Mucosa of rectum (tissue), 2 donors: ENCODE results near the gene THUMPD3.

ENCODE experiments used
- H3K27ac ChIP-seq, 2 donors: one replicate each; pipeline ENCODE4 v1.7.0; 2013; ENCODE audit warnings: inconsistent platforms in 2 of 2, low read depth in 2 of 2, low read length in 2 of 2
- H3K27me3 ChIP-seq, 2 donors: one replicate each; pipeline ENCODE4 v1.7.0; 2013; ENCODE audit warnings: low read length in 2 of 2; ENCODE audit not compliant: control insufficient read depth in 2 of 2, insufficient read depth in 2 of 2
- H3K36me3 ChIP-seq, 2 donors: one replicate each; pipeline ENCODE4 v1.7.0; 2013; ENCODE audit warnings: low read length in 2 of 2; ENCODE audit not compliant: control insufficient read depth in 2 of 2, insufficient read depth in 2 of 2
- H3K4me1 ChIP-seq, 2 donors: one replicate each; pipeline ENCODE4 v1.7.0; 2013; ENCODE audit warnings: low read length in 2 of 2, mild to moderate bottlenecking in 1 of 2; ENCODE audit not compliant: control insufficient read depth in 2 of 2, insufficient read depth in 2 of 2
- H3K4me3 ChIP-seq, 2 donors: one replicate each; pipeline ENCODE4 v1.7.0; 2013; ENCODE audit warnings: low read length in 2 of 2
- H3K9ac ChIP-seq, 2 donors: one replicate each; pipeline ENCODE4 v1.7.0; 2013; ENCODE audit warnings: low read length in 2 of 2, low read depth in 1 of 2, mild to moderate bottlenecking in 1 of 2
- H3K9me3 ChIP-seq, 2 donors: one replicate each; pipeline ENCODE4 v1.7.0; 2013; ENCODE audit warnings: low read length in 2 of 2; ENCODE audit not compliant: control insufficient read depth in 2 of 2
- donor health status: healthy.
- donor health status: Normal muscosa, but diverticular disease.

THUMPD3 gene

DNA sequence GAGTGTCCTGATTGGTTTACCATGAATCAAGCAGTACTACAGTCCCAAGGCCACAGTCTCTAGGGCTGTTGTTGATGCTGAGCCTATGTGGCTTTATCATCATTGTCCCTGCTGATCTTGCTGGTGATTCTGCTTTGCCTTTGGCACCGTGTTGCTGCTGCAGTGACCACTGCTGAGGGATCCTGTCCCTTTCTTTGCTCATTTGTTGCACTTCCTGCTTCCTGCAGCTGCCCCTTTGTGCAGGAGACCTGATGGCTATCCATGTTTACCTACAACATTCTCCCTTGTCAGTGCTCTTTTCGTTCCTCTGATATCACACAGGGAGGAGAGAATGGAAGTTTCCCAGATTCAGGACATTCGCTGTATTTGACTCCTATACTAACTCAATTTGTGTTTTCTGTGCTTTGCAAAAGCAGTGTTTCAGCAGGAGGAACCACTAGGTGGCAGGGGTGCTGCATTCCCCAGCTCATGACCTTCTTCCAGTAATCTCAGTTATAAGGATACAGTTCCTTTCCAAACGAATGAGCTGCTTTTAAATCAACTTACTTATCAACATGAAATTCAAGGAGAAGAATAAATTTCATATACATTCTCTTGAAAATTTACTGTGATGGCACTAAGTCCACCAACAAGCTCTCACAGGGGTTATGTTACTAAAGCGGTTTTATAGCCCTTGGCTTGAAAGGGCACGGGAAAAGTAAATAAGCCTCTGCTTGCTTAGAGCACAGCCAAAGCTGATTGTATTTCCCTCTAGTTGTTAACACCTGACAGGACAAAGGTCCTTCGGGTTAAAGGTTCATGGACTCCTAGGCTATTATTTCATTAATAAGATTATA is 9.7 kb upstream of the THUMPD3 start:
- H3K27ac ChIP-seq: peak overlapping the region; percentile 71 to 74
- peaks cover 26 to 32% of the 10 kb centered on the region in 2 donors for H3K4me1 ChIP-seq
- H3K36me3 ChIP-seq: no peaks in the 10 kb centered on the region
- H3K9ac ChIP-seq: peak overlapping the region in 1 of 2 donors; percentile 34
- no peaks in the 10 kb centered on the region for H3K27me3 ChIP-seq
- H3K9me3 ChIP-seq: no peaks in the 10 kb centered on the region
- peak overlapping the region in 1 of 2 donors; percentile 49 for H3K4me3 ChIP-seq

DNA sequence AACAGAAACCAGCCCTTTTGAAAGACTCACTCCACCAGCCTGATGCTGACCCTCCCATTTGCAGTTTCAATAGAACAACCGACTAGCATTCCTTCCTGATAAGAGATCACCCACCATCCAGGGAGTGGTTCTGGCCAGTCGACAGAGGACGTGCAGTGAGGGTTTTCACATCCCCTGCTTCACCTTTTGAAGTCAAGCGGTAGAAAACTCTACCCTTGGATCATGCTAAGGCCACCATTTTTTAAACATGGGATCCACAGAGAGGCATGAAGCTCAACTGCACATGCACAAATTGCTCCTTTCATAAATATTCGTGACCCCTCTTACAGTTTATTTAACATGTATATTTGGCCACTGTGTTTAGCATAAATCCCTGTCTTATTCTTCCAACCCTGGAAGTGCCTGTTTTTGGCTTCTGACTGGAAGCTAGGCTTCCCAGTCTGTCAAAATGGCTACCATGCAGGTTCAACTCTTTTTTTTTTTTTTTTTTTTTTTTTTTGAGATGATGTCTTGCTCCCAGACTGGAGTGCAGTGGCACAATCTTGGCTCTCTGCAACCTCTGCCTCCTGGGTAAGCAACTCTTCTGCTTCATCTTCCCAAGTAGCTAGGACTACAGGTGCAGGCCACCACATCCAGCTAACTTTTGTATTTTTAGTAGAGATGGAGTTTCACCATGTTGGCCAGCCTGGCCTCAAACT is 1.0 kb upstream of the THUMPD3 start:
- peaks cover 4 to 8% of the 10 kb centered on the region in 2 donors for H3K4me1 ChIP-seq
- H3K9ac ChIP-seq: no peak overlapping the region
- no peak overlapping the region for H3K27ac ChIP-seq
- no peak overlapping the region for H3K4me3 ChIP-seq
- peaks cover 3 to 18% of the 10 kb centered on the region in 2 donors for H3K36me3 ChIP-seq
- no peaks in the 10 kb centered on the region for H3K27me3 ChIP-seq
- no peaks in the 10 kb centered on the region for H3K9me3 ChIP-seq

DNA sequence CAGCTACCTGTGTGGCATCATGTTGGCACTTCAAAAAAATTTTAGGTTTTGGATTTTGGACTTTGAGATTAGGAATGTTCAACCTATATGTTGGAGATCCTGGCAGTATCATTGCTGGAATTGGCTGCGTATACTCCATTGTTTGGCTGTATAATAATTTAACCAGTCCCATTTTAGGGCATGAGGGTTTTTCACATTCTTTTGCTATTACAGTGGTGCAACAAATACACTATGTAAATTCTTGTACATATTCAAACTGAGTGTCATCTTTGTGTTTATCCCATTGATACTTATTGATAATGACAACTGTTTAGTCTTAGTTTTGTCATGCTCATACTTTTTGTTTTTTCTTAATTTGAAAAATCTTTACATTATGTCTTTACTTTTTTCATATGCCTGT is 6.7 kb downstream of the THUMPD3 start:
- Histone ChIP-seq H3K27me3 (no peaks in the 10 kb centered on the region), H3K4me3 (no peak overlapping the region), H3K9me3 (no peaks in the 10 kb centered on the region), H3K27ac (no peak overlapping the region), H3K4me1 (no peaks in the 10 kb centered on the region), H3K36me3 (peaks cover 51 to 78% of the 10 kb centered on the region in 2 donors), H3K9ac (no peak overlapping the region)

DNA sequence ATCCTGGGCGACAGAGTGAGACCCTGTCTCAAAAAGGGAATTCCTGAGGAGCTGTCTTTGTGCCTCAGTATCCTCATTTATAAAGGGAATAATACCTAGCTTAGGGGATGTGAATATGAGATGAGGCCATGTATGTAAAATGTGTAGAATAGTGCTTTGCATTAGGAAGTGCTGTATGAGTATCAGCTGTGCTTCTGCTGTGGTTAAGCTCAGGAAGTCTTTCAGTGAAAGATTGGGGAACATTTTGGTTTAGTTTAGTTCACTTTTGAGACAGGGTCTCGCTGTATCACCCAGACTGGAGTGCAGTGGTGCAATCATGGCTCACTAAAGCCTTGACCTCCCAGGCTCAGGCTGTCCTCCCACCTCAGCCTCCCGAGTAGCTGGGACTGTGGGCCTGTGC is 10.6 kb downstream of the THUMPD3 start:
- H3K4me3 ChIP-seq: no peak overlapping the region
- no peaks in the 10 kb centered on the region for H3K4me1 ChIP-seq
- H3K9ac ChIP-seq: no peak overlapping the region
- no peaks in the 10 kb centered on the region for H3K9me3 ChIP-seq
- no peak overlapping the region for H3K27ac ChIP-seq
- no peaks in the 10 kb centered on the region for H3K27me3 ChIP-seq
- peaks cover 69 to 83% of the 10 kb centered on the region in 2 donors for H3K36me3 ChIP-seq

DNA sequence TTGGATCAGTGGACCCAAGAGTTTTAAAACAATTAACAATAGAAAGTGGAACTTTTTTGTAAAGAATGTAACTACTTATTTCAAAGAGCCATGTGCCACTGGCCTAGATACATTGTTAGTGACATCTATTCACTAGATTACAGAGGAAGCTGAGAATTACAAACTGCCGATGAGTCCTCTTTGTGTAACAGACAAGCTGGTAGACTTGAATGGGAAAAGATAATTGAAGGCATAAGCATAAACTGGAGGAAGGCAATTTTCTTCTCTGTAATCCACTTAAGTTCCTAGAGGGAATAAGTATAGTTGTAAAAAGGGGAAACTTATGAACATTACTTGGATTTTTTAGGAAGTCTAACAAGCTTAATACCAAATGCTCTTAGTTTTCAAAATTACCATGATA is 15.1 kb downstream of the THUMPD3 start:
- no peaks in the 10 kb centered on the region for H3K4me1 ChIP-seq
- no peak overlapping the region for H3K9ac ChIP-seq
- H3K27ac ChIP-seq: no peak overlapping the region
- no peaks in the 10 kb centered on the region for H3K9me3 ChIP-seq
- peaks cover 65 to 72% of the 10 kb centered on the region in 2 donors for H3K36me3 ChIP-seq
- no peak overlapping the region for H3K4me3 ChIP-seq
- no peaks in the 10 kb centered on the region for H3K27me3 ChIP-seq

DNA sequence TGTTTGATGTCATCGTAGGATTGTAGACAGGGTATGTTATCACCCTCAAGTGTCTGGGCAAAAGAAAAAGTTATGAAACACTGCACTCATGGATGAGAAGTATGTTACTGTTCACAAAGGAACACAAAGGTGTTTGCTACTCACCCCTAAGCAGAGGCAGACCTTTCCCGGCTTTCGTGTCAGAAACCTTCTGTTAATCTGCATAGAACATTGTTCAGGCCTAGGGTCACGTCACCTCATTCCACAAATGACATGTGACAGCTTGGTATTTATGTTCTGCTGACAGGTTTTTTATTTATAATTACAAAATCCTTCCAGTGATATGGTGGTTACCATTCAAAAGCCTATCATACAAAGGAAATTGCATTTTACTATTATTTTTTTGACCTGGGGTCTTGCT is 16.5 kb downstream of the THUMPD3 start:
- Histone ChIP-seq H3K9me3 (no peaks in the 10 kb centered on the region), H3K36me3 (peaks cover 65 to 66% of the 10 kb centered on the region in 2 donors), H3K27ac (no peak overlapping the region), H3K4me1 (no peaks in the 10 kb centered on the region), H3K27me3 (no peaks in the 10 kb centered on the region), H3K4me3 (no peak overlapping the region), H3K9ac (no peak overlapping the region)

DNA sequence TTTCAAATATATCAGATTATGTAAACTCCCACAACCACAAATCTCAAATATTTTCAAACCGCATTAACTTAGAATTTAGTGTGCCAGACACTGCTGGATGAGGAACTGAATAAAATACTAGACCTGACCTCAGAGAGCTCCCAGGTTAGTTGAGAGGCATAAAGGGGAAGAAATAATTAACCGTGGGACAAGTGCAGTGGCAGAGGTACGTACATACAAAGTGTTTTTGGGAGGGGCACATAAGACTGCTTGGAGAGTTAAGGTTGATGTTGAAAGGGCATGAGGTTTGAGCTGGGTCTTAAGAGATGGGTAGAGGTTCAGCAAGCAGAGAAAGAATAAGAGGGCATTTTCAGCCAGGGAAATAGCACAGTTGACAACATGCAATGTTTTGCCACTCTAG is 17.2 kb downstream of the THUMPD3 start:
- Histone ChIP-seq H3K27ac (no peak overlapping the region), H3K36me3 (peaks cover 66 to 67% of the 10 kb centered on the region in 2 donors), H3K27me3 (no peaks in the 10 kb centered on the region), H3K9ac (no peak overlapping the region), H3K9me3 (no peaks in the 10 kb centered on the region), H3K4me1 (no peaks in the 10 kb centered on the region), H3K4me3 (no peak overlapping the region)

DNA sequence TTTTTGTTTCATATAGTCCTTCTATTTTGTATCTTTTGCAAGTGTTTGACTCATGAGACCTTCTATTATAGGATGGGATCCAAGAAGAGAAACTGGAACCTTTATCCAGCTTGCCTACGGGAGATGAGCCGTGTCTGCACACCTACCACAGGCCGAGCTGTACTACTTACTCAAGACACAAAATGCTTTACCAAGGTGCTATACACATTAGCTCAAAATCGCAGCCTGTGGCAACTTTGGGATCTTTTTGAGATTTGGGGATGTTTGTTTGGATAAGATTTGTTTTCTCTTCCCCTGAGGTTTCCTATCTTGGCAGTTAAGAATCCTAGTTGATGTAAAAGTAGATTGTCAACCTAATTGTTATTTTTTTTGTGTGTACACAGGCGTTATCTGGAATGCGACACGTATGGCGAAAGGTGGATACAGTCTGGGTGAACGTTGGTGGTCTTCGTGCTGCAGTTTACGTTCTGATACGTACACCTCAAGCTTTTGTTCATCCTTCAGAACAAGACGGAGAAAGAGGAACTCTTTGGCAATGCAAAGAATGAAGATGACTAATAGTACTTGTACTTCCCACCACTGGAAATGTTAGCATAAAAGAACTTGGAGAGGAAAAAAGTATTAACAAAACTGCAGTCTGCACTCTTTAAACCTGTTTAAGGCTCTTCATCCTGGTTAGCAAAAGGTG is 21.4 kb downstream of the THUMPD3 start:
- Histone ChIP-seq H3K9me3 (no peaks in the 10 kb centered on the region), H3K4me3 (no peak overlapping the region), H3K27ac (no peak overlapping the region), H3K36me3 (peaks cover 62 to 81% of the 10 kb centered on the region in 2 donors), H3K4me1 (no peaks in the 10 kb centered on the region), H3K27me3 (no peaks in the 10 kb centered on the region), H3K9ac (no peak overlapping the region)

DNA sequence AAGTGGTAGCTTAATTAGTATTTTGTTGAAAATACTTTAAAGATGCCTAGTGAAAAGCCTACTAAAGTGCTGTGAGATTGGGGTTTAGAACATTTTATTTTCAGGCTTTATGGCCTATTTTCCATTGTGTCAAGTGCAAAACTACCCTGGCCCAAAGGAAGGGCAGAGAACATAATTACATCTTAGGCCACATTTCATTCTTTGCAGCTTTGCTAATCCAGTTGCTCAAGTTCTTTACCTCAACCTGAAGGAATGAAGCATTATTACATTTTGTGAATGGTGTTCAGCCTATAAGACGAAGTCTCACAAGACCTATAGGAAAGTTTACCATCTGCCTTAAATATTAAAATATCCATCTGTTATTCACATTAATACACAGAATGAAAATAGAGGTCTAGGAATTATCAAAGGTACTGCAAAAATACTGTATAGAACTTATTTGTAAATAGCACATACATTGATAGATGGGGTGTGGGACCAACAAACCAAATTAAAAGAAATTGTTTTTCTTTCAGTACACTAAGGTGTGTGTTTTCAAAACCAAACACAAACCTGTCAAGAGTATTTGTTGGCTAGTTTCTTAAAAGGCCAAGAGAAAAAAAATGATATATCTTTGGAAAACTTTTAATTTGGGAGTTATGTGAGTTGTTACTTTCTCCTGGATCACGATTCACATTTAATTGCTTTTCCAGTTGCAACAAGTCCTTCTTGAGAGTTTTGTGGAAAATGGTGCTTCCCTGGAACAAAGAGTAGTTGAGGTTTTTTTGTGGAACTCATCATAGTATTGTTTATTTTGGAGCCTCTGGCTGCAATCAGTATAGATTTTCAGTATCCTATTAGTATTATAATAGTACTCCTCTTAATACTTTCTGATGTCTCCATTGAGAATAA is 22.6 kb downstream of the THUMPD3 start:
- no peak overlapping the region for H3K9ac ChIP-seq
- no peak overlapping the region for H3K4me3 ChIP-seq
- no peak overlapping the region for H3K27ac ChIP-seq
- H3K9me3 ChIP-seq: no peaks in the 10 kb centered on the region
- H3K27me3 ChIP-seq: no peaks in the 10 kb centered on the region
- H3K36me3 ChIP-seq: peaks cover 64 to 79% of the 10 kb centered on the region in 2 donors
- H3K4me1 ChIP-seq: no peaks in the 10 kb centered on the region
